ENCODE measurements around the gene TENM3.

TENM3 gene

GRCh38 chr4:182254026-182254780, 11.0 kb downstream of the TENM3 start:
- no peak for TF ChIP-seq CTCF (IDR thresholded peaks at IDR 0.05; ENCODE audit: low read depth, low read length)
- H3K4me3 ChIP-seq (ENCODE audit: low read depth, low read length), result no peak overlapping the region

GRCh38 chr4:182255441-182256190, 12.4 kb downstream of the TENM3 start:
- TF ChIP-seq CTCF (IDR thresholded peaks at IDR 0.05; ENCODE audit: low read depth, low read length), result no peak
- no peak overlapping the region for H3K4me3 ChIP-seq (ENCODE audit: low read depth, low read length)

GRCh38 chr4:182257016-182257415, 13.8 kb downstream of the TENM3 start:
- TF ChIP-seq CTCF (IDR thresholded peaks at IDR 0.05; ENCODE audit: low read depth, low read length), result no peak
- no peak overlapping the region for H3K4me3 ChIP-seq (ENCODE audit: low read depth, low read length)

- H3K4me3 ChIP-seq (ENCODE audit: low read depth, low read length), result no peak overlapping the region
- no peak for TF ChIP-seq CTCF (IDR thresholded peaks at IDR 0.05; ENCODE audit: low read depth, low read length)
Measured at GRCh38 chr4:182257503-182257902, 14.3 kb downstream of the TENM3 start.

GRCh38 chr4:182258441-182259000, 15.3 kb downstream of the TENM3 start:
- H3K4me3 ChIP-seq (ENCODE audit: low read depth, low read length), result no peak overlapping the region
- TF ChIP-seq CTCF (IDR thresholded peaks at IDR 0.05; ENCODE audit: low read depth, low read length), result no peak

GRCh38 chr4:182261651-182262223, 18.5 kb downstream of the TENM3 start:
- no peak overlapping the region for H3K4me3 ChIP-seq (ENCODE audit: low read depth, low read length)
- TF ChIP-seq CTCF (IDR thresholded peaks at IDR 0.05; ENCODE audit: low read depth, low read length), result no peak
